Ishikawa (cell line): ENCODE measurements around the gene SNX24.

Experiments used
- EP300 ChIP-seq: IDR thresholded peaks from 2 replicates; pipeline ENCODE4 v1.6.1; 2012; ENCODE audit warnings: borderline replicate concordance
- RAD21 ChIP-seq: IDR thresholded peaks from 2 replicates; pipeline ENCODE4 v1.6.1; 2012; ENCODE audit warnings: low read depth
- TF ChIP-seq, protein P1 (sequence below): IDR thresholded peaks from 2 replicates; pipeline ENCODE4 v1.6.1; 2012

DNA sequence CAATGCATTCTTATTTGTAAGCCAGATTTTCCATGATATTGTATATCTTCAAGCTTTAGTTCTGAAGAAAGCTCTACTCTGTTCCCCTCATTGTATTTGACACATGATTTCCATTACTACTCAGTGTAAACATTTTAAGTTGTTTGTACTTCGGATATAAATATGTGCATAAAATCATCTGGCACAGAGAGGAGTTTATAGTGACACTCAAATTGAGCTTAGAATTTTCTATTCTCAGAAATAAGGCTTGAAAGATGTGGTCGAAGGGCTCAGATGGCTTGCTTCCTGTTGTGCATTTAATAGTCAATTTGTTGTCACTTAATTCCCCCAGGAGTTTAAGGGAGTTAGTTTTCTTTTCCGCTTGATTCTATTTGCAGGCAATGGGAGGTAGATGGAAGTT lies 102.4 kb downstream of the SNX24 start:
- TF ChIP-seq EP300 (no peak), RAD21 (no peak)
- TF ChIP-seq, protein P1, sequence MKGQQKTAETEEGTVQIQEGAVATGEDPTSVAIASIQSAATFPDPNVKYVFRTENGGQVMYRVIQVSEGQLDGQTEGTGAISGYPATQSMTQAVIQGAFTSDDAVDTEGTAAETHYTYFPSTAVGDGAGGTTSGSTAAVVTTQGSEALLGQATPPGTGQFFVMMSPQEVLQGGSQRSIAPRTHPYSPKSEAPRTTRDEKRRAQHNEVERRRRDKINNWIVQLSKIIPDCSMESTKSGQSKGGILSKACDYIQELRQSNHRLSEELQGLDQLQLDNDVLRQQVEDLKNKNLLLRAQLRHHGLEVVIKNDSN: no peak
